Transverse colon (tissue), 4 donors: Measurements from ENCODE around the gene LYG1.

Experiments
- CTCF ChIP-seq, 5 experiments: fragments of 200-600 bp in 3 of 5; fragments of 450-650 bp in 2 of 5; sonication (generic) in 3 of 5; IDR thresholded peaks; 1 replicate in 2 of 5; 2 replicates in 3 of 5; pipeline ENCODE4 v1.5.1; 2016 to 2017; ENCODE audit warnings: antibody characterized with exemption in 5 of 5, inconsistent platforms in 3 of 5, mild to moderate bottlenecking in 2 of 5, moderate library complexity in 1 of 5
- POLR2A ChIP-seq: fragments of 450-650 bp; IDR thresholded peaks from one replicate; pipeline ENCODE4 v1.6.1; 2016; ENCODE audit warnings: antibody characterized with exemption, mild to moderate bottlenecking, moderate library complexity
- POLR2AphosphoS5 ChIP-seq, 3 donors: sonication (generic); formaldehyde crosslinking; IDR thresholded peaks; one replicate each; pipeline ENCODE4 v1.6.1; 2016; ENCODE audit warnings: antibody characterized with exemption in 3 of 3

- TF ChIP-seq CTCF (IDR thresholded peaks at IDR 0.05) (no peak), POLR2A (no peak), POLR2AphosphoS5 (IDR thresholded peaks at IDR 0.05) (no peak)
Measured at GRCh38 chr2:99342536-99342935, 41.5 kb upstream of the LYG1 start.
